NB4 (cell line): Measurements from ENCODE around the gene CDC42.

Experiments
- MYC ChIP-seq: IDR thresholded peaks from 2 replicates; pipeline ENCODE4 v1.6.1; 2011; ENCODE audit warnings: low read depth, low read length
- POLR2A ChIP-seq: IDR thresholded peaks from 2 replicates; pipeline ENCODE4 v1.6.1; 2011; ENCODE audit warnings: mild to moderate bottlenecking; ENCODE audit not compliant: insufficient read length; ENCODE audit errors: extremely low read depth
- TF ChIP-seq, protein P1 (sequence below): IDR thresholded peaks from one replicate; pipeline ENCODE4 v1.5.1; 2012; ENCODE audit warnings: low read depth, low read length

GRCh38 chr1:22114083-22115012 lies 61.8 kb downstream of the CDC42 start:
- TF ChIP-seq, protein P1, sequence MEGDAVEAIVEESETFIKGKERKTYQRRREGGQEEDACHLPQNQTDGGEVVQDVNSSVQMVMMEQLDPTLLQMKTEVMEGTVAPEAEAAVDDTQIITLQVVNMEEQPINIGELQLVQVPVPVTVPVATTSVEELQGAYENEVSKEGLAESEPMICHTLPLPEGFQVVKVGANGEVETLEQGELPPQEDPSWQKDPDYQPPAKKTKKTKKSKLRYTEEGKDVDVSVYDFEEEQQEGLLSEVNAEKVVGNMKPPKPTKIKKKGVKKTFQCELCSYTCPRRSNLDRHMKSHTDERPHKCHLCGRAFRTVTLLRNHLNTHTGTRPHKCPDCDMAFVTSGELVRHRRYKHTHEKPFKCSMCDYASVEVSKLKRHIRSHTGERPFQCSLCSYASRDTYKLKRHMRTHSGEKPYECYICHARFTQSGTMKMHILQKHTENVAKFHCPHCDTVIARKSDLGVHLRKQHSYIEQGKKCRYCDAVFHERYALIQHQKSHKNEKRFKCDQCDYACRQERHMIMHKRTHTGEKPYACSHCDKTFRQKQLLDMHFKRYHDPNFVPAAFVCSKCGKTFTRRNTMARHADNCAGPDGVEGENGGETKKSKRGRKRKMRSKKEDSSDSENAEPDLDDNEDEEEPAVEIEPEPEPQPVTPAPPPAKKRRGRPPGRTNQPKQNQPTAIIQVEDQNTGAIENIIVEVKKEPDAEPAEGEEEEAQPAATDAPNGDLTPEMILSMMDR: no peak
- TF ChIP-seq POLR2A (no peak), MYC (no peak)
